RWPE1 (cell line): Measurements from ENCODE around the gene TCF4.

Experiments used
- CTCF ChIA-PET: fragments of 350-600 bp; sonication (Branson Sonifier 250); formaldehyde crosslinking; extraction: SDS; loops from one replicate; lab custom pipeline; 2021; lab: Yijun Ruan, JAX
- POLR2A ChIA-PET: fragments of 400-600 bp; formaldehyde crosslinking; extraction: SDS; loops from one replicate; lab custom pipeline; 2020; ENCODE audit warnings: antibody characterized with exemption; ENCODE audit not compliant: low non-redundant PET; lab: Yijun Ruan, JAX
- DNase-seq: peaks from one replicate; pipeline ENCODE4 v3.0.0; 2012; ENCODE audit warnings: low spot score
- H3K27ac ChIP-seq: fragments of 450-650 bp; 2 replicates; pipeline ENCODE4 v1.5.1; 2017
- CTCF ChIP-seq: fragments of 450-650 bp; conservative IDR thresholded peaks from 2 replicates; pipeline ENCODE4 v1.5.1; 2017; ENCODE audit warnings: low read depth, mild to moderate bottlenecking

The TCF4 gene

GRCh38 chr18:55300936-55301531 is 287.0 kb downstream of the TCF4 start:
- POLR2A ChIA-PET: no interaction called here
- TF ChIP-seq CTCF: no peak
- CTCF ChIA-PET: no interaction called here
- no peak for DNase-seq
- no peak overlapping the region for H3K27ac ChIP-seq

GRCh38 chr18:55300421-55300935 is 287.5 kb downstream of the TCF4 start:
- POLR2A ChIA-PET: no interaction called here
- no peak overlapping the region for H3K27ac ChIP-seq
- TF ChIP-seq CTCF: no peak
- no peak for DNase-seq
- CTCF ChIA-PET: no interaction called here

- POLR2A ChIA-PET: no interaction called here
- no peak for DNase-seq
- CTCF ChIA-PET: no interaction called here
- no peak for TF ChIP-seq CTCF
- H3K27ac ChIP-seq: no peak overlapping the region
These were observed 291.2 kb downstream of the TCF4 start for GRCh38 chr18:55296778-55297177.

GRCh38 chr18:55296115-55296514 is 291.9 kb downstream of the TCF4 start:
- TF ChIP-seq CTCF: no peak
- DNase-seq: no peak
- POLR2A ChIA-PET: no interaction called here
- no peak overlapping the region for H3K27ac ChIP-seq
- CTCF ChIA-PET: no interaction called here

- CTCF ChIA-PET: no interaction called here
- no peak overlapping the region for H3K27ac ChIP-seq
- no peak for TF ChIP-seq CTCF
- no peak for DNase-seq
- POLR2A ChIA-PET: no interaction called here
These were observed 297.1 kb downstream of the TCF4 start for GRCh38 chr18:55290898-55291297.

- TF ChIP-seq CTCF: no peak
- ChIA-PET POLR2A (no interaction called here), CTCF (no interaction called here)
- no peak for DNase-seq
- no peak overlapping the region for H3K27ac ChIP-seq
These were observed 298.2 kb downstream of the TCF4 start for GRCh38 chr18:55289775-55290174.
